Epidermal melanocyte (primary cell): ENCODE data around the gene LETMD1.
"Not testable (repeated sequence)": the region's sequence is repeated elsewhere in the genome, so short reads cannot be mapped to it uniquely, and the experiment has no call there.

Experiments used
- DNase-seq: peaks from one replicate; pipeline ENCODE4 v3.0.0; 2011; ENCODE audit warnings: low spot score; ENCODE audit not compliant: insufficient read length

Gene LETMD1, protein sequence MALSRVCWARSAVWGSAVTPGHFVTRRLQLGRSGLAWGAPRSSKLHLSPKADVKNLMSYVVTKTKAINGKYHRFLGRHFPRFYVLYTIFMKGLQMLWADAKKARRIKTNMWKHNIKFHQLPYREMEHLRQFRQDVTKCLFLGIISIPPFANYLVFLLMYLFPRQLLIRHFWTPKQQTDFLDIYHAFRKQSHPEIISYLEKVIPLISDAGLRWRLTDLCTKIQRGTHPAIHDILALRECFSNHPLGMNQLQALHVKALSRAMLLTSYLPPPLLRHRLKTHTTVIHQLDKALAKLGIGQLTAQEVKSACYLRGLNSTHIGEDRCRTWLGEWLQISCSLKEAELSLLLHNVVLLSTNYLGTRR

DNA sequence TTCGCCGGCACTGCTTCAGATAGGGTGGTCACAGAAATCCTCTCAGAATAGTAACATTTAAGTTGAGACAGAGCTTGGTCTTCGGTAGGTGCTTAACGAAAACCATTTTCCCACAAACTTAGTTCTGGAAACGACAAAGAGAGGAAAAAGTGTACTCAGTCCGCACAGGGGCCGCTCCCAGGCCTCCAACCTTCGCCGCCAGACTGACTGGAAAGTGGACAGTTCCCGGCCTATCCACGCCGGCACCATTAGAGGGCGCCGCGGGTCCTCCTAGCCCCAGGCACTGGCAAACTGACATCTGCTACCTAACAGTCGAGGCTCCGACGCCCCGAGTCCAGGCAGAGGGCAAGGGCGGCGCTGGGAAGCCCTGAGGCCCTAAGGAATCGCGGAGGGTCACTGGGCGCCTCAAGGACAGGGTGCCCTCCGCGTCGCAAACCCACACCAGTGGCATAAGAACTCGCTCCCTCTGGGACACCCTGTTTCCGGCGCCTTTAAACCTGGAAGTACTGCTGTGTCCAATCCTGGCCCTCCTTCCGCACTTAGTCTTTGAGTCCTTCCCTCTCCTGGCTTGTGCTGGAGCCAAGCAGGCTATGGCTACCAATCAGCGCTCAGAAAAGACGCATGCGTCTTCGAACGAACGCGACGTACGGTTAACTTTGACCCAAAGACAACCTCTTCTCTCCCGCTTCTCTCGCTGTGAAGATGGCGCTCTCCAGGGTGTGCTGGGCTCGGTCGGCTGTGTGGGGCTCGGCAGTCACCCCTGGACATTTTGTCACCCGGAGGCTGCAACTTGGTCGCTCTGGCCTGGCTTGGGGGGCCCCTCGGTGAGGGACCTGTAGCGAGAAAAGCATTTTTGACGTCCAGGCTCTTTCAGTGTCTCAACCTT, at the start of gene LETMD1:
Gene LETMD1 (plus strand): TSS at position 673 of the 886 bp plus-strand sequence. CDS start 30 bp downstream, at position 703.
- DNase-seq, result peak; percentile 93

DNA sequence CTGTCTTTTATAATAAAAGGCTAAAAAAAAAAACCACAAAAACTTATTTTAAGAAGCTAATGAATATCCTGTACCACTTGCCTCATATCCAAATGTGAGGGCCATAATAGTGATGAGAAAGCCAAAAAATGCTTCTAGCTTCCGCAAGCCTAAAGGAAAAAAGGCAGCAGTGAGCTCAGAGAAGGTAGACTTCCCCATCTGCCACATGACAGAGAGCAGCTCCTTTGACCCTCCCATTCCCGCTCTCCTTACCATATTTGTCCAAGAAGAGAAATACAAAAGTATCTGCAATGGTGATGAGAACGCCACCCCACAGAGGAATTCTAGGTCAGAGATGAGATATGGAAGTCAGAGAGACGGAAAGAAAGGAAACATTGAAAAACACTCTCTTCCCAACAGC, 49.0 kb upstream of the LETMD1 start:
- no peak for DNase-seq

DNA sequence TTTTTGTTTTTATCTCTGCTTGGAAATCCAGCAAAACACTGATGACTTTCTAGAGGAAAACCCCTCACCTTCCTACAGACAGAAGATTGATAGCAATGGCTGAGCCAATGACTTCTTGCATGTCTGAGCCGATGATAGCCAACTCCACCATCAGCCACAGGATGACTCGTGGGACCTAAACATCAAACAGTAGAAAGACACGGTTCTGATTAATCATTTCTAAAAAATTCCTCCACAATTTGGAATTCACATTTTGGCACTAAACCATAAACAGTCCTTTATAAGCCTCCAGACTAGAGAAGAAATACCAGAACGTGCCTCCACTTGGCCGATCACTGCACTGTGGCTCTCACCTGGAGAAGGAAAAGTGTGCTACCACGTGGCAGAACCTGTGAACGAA, 47.9 kb upstream of the LETMD1 start:
- no peak for DNase-seq

DNA sequence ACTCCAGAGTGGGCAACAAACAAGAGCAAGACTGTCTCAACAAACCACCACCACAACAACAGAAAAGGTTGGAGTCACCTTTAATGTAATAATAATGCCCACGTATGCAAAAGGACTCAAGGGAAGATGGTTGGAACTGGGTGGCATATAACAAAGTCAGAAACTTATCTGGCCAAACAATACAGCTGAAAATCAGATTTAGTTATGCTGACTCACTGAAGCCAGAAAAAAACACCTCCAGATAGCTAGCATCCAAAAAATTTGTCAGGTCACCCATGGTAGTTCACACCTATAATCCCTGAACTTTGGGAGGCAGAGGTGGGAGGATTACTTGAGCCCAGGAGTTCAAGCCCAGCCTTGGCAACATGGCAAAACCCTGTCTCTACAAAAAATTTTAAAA, 46.3 kb upstream of the LETMD1 start:
- no peak for DNase-seq

DNA sequence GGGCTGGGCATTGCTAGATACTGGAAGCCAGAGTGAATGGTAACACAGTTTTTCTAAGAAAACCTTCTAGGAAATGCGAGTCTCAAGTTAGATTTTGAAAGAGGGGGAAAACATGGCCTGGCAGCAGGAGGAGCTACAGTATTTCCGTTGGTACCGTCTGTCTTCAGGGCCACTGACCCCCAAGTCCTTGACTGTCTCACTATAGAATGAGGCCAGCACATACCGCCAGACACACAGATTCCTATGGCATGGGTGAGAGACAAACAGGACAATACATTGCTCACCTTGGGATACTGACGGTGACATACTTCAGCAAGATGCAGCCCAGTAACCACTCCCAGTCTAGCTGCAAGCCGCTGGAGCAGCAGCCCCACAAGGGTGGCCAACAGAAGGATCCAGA, 43.6 kb upstream of the LETMD1 start:
- no peak for DNase-seq

DNA sequence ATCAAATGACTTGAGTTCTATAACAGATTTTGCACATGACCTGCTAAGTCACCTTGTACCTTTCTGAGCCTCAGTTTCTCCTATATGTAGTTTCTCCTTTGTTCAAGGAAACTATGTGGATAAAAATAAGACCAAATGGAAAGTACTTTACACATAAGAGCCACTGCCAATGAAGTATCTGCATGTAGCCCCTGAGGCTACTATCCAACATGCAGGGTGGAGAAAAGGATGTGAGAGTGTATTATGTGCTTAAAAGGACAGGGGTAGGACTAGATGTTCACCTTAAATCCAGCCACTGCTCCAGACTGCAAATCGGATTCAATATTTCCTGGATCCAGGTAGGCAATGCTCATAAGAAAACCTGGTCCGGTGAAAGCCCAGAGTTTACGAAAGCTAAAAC, 43.1 kb upstream of the LETMD1 start:
- no peak for DNase-seq

DNA sequence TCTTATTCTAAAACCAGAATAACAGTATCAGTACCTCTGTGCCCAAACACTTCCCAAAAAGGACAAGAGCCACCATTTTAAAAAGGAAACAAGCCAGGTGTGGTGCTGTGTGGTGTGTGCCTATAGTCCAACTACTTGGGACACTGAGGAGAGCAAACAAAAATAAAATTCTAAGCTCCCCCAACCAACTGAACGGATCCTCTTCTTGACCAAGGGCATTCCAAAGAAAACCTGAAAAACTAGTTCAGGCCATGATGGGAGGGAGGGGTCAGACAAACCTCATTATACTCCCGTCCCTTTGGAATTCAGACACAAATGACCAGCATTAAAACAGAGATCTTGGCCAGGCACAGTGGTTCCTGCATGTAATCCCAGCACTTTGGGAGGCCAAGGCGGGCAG, 42.5 kb upstream of the LETMD1 start:
- DNase-seq, result no peak

DNA sequence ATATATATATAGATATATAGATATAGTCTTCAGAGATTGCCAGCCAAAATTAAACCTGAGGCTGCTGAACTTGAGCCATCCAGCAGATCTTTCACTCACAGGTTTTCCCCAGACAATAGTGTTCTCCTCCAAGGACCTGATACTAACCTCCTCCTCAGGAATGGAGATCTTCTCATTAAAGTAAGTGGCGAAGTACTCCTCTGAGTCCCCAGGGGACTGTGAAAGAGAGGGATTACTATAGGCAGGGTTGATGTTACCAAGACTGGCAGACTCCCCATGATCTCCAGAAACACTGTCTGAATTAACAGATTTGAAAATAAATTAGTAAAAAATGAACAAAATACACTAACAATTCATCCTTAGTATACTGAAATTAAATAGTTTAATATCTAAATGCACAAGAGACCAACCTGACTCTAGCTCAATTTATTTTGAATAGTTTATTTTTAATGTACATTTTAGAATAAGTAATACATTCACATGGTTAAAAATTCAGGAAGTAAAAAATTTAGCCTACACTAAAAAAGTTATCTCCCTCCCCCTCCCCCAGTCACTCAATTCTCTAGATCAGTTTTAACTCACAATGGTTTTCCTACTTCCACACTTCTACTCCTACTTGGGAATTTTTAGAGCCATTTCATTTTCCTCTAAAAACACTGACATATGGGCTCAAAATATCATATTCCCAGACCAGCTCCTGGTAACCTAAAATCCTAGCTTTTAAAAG, 39.6 kb upstream of the LETMD1 start:
- DNase-seq, result no peak

DNA sequence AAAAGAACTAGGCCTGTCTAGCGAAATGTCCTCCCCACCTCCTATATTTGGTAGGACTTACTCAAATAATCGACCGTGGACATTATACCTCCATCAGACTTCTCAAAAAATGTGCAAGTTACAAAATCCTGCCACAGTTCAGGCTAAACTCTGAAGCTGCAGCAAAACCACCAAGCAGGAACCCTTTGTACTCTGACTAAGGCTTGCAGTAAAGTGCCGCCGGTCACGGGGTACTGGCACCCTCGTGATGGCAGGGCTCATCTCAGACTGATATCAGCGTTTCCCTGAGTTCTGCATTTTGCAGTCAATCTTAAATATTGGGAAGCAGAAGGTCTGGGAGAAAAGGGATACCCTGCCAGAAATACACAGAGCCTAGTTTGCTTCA, 39.1 kb upstream of the LETMD1 start:
- peak; percentile 41 for DNase-seq

DNA sequence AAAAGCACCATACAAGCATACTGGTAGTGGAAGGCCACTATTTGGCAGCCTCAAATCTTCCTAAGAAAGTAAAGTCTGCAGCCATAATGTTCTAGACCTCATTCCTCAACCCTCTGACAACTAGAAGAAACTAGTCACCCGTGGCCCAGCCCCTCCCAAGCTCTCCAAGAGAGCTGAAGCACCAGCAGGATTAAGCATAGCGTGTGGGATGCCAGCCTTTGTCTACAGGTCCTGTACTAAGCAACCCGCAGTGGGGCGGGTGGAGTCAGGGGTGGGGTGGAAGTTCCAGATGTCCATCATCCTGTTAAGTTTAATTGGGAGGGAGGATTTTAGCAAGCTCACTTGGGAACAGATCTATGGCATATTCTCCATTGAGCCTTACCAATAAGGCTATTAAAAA, 36.2 kb upstream of the LETMD1 start:
- no peak for DNase-seq

DNA sequence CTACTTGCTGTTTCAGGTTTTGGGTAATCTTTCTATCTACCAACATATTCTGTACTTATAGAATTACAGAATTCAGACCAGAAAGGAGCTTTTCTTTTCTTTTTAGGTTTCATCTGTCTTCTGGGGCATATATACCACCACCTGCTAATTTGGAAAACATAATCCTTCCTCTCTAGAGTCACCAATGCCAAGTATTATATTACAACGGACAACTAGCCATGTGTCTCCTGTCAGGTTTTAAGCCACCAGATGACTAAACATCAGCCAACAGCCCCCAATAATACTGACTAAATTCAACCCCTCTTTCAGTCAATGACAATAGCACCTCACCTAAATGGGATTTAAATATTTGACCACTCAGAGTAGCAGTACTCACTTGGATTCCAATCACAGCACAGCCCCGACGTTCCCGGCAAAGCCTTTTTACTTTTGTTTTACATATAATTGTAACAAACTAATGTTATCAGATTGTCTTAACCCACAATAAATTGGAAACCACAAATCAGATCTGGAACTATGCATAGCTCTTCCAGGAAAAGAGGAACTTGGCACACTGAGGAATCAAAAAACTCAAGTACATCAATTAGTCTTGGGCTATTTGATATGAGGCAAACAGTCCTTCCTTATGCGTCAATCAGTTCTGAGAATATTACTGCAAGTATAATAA, 35.4 kb upstream of the LETMD1 start:
- DNase-seq, result no peak

DNA sequence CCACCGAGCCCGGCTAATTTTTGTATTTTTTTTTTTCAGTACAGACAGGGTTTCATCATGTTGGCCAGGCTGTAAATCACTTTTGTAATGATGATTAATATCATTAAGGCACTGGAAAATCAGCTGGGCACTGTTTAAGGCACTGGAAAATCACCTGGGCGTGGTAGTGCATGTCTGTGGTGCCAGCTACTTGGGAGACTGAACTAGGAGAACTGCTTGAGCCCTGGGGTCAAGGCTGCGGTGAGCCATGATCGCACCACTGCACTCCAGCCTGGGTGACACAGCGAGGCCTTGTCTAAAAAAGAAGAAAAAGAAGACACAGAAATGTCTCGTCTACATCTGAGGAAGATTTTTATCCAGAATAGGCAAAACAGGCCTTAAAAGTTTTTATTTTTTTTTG, 34.7 kb upstream of the LETMD1 start:
- DNase-seq, result no peak

DNA sequence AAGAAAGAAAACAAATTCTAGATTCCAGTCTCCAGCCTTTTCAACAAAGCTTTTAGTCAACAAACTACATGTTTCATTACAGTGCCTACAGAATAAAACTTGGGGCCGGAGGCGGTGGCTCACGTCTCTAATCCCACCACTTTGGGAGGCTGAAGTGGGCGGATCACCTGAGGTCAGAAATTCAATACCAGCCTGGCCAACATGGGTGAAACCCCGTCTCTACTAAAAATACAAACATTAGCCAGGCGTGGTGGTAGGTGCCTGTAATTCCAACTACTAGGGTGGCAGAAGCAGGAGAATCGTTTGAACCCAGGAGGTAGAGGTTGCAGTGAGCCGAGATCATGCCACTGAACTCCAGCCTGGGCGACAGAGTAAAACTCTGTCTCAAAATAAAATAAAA, 33.7 kb upstream of the LETMD1 start:
- DNase-seq, result not testable (repeated sequence)

DNA sequence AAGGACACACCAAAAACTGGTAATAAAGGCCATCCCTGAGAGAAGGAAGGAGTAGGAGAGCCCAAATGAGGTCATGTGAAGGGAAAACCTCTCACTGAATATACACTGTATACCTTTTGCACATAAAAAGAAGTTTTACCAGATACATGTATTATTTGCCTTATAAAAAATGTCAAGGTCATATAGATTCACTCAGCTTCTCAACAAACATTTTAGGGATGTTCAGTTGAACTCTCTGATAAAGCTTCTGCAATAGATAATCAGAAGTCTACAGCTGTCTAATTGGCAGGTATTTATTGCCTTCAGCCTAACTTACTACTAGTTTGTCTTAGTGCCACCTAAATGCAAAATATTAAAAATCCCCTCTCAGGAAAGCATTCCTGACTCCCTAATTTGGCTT, 30.7 kb upstream of the LETMD1 start:
- no peak for DNase-seq

DNA sequence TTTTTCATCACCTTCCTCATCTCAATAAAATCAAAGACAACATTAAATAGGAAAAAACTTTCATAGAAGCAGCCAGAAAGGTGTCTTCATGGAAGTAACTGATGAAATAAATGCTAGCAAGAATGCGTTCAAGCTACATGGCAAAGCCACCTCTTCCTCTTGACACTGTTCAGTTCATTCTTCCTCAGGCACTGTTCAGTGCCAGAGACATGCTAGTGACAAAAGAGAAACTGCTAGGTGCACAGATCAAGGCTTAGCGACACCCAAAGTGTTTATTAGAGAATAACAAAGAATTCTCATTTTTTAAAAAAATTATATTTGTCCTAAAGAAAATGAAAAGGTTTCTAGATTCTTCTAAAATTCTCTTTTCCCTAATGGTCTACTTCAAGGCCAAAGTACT, 29.2 kb upstream of the LETMD1 start:
- DNase-seq, result no peak

DNA sequence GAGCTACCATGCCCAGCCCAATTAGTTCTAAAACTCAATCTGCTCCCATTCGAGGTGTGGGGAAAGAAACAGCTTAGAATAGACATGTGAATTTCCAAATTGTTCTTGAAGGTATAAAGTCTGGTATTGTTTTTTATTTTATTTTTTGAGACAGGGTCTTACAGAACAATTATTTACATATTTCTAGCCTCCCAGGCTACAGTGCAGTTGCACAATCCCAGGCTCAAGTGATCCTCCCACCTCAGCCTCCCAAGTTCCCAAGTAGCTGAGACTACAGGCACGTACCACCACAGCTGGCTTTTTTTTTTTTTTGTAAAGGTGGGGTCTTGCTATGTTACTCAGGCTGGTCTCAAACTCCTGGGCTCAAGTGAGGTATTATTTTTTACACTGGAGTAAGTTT, 28.2 kb upstream of the LETMD1 start:
- DNase-seq, result no peak

DNA sequence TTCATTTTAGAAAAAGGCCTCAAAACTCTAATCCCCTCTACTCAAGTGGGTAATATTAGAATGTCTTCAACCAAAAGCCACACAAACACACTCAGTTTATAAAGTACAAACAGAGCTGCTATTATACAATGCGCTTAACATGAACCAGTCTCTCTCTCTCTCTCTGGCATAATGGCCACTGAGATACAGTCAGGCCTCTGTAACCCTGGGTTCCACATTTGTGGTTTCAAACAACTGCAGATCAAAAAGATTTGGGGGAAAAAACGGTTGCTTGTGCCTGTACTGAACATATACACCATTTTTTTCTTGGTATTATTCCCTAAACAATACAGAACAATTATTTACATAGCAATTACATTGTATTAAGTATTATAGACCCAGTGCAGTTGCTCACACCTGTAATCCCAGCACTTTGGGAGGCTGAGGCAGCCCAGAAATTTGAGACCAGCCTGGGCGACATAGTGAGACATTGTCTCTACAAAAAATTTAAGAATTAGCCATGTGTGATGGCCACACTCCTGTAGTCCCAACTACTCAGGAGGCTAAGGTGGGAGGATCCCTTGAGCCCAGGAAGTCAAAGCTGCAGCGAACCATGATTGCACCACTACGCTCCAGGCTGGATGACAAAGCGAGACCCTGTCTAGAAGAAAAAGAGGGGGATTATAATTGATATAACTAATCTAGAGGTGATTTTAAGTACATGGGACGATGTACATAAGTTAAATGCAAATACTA, 27.5 kb upstream of the LETMD1 start:
- DNase-seq, result no peak

DNA sequence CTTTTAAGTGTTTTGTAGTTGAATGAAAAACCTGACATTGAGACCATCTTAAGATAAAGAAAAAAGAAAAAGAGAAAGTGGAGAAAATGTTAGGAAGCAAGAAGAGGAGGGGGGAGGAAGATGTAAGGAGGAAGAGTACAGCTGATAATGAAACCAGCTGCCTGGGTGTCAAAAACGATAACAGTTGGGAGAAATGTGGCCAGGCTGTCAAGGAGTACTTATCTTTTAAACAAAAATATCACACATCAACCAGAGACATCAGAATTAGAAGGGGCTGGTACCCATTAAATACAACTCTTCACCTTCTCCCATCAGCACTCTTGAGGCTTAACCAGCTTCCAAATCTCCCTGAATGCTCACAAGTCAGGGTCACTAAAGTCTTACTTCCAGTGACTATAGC, 26.4 kb upstream of the LETMD1 start:
- no peak for DNase-seq

DNA sequence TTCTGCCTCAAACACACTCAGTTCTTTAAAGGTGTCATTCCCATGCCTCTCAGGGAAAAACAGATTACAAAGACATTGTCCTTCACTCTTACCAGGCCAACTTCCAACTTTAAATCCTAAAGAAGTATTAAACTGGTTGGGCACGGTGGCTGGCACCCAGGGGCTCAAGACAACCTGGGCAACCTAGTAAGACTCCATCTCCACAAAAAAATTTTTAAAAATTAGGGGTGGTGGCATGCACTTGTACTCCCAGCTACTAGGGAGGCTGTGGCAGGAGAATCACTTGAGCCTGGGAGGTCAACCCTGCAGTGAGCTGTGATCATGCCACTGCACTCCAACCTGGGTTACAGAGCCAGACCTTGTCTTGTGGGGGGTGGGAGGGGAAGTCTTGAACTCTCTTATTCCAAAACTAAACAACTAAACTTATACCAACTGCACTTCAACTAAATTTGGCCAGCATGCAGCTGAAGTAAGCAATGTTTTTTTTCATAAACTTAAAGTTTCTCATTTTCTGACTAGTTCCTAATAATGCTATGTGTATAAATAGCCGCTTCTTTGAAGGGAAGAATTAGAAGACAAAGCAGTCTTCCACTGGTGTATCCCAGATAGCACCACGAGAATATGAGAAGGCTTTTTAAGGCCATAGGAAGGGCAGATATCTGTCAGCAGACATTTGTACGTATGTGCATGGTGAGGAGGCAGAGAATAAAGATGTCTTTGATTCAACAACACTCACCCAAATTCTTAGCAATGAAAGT, 24.3 kb upstream of the LETMD1 start:
- DNase-seq, result peak; percentile 46

DNA sequence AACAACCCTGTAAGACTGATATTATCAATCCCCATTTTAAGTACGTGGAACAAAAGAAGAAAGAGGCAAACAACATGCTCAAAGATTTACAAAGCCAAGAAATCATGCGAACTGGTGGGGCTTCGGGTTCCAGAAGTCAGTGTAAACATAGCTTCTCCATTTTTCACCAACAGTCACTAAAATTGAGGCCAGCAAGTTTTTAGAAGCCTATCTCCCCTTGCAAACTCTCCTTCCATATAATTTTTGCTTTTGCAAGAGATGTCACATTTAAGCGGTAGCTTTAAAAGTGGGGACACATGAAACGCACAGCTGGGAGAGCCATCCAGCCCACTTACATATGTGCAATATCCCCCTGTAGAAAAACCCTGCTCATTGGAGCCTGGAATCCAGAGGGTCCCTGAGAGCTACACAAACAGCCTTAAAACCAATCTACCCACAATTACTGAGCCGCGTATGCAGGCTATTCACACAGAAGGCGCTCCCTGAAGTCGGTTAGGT, 22.7 kb upstream of the LETMD1 start:
- DNase-seq, result no peak
